Sciatic nerve (tissue), 2 donors: Measurements from ENCODE around the gene XPNPEP2. TPM values are rescaled to one million over a fixed set of nuclear protein-coding genes. Genes with fewer than 3 reads are reported as not detected.

Experiments
- ATAC-seq: fragments of 200-7000 bp; cut with Tn5 transposase; one replicate; pipeline ENCODE4 v1.9.1; 2020; ENCODE audit warnings: mild to moderate bottlenecking, moderate library complexity
- DNase-seq: peaks from one replicate; pipeline ENCODE4 v3.0.0-alpha.2; 2020; ENCODE audit warnings: low spot score
- intact Hi-C: fragments of 100-400 bp; cut with DNase I; formaldehyde crosslinking; loops from one replicate; pipeline ENCODE4 v1.14.2; 2022
- total RNA-seq: library from RNA; stranded (reverse); fragmentation: NEBNext Ultra II Directional; extraction: Animal tissue kit (Norgen Biotek cat#: 25700); gene quantifications from one replicate; pipeline ENCODE4 v1.2.1, GENCODE V29; 2021
- donor health status: DM: no; HTN: no; CAD: no.
- donor health status: DM: no; HTN: no; CAD: no.

Gene XPNPEP2
- total RNA-seq, 1 donor from 2014 or later: 6.6 TPM

DNA sequence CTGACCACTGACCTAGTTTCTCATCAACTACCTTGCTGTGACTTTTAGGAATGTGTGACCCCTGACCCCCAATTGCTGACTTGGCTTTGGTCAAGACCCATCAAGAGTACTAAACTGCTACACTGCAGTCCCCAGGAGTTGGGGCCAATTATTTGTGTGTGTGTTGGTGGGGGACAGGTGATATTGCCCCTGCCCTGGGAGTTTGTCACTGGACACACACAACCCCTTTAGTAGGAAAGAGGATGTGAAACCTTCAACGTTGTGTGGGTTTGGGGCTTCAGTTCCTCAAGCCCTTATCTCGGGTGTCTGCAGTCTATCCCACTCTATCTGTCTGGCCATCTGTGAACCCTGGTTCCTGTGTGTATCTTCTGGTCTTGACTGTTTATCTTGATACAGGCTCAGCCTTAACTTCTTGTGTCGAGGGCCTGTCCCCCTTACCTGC, 47.5 kb downstream of the XPNPEP2 start:
- intact Hi-C loops: no loop called here
- peak; percentile 36 for DNase-seq

GRCh38 chrX:129787336-129788055, 48.7 kb downstream of the XPNPEP2 start:
- DNase-seq (peak; percentile 8), ATAC-seq (no peak)
- intact Hi-C loops: no loop called here

More for the DNA sequence above, 47.5 kb downstream of the XPNPEP2 start:
- ATAC-seq: no peak

DNA sequence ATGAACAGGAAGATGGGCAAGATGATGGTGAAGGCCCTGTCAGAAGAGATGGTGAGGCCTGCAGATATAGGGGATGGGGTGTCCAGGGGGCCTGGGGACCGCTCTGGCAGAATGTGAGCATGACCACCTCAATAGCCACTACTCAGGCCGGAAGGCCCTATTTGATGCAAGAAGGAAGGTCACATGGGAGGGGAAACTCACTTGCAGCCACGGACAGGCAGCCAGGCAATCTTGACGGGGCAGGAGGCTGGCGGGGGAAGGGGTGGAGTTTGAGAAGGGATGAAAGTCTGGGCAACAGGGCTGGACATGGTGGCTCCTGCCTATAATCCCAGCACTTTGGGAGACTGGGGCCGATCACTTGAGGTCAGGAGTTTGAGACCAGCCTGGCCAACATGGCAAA, 49.7 kb downstream of the XPNPEP2 start:
- peak; percentile 37 for DNase-seq
- ATAC-seq: no peak
- intact Hi-C loops: no loop called here

- ATAC-seq (no peak), DNase-seq (no peak)
- intact Hi-C loops: no loop called here
These were observed 51.4 kb downstream of the XPNPEP2 start for GRCh38 chrX:129790146-129790545.

- intact Hi-C loops: no loop called here
- no peak for ATAC-seq
- peak; percentile 32 for DNase-seq
These were observed 52.0 kb downstream of the XPNPEP2 start for GRCh38 chrX:129790808-129791207.

DNA sequence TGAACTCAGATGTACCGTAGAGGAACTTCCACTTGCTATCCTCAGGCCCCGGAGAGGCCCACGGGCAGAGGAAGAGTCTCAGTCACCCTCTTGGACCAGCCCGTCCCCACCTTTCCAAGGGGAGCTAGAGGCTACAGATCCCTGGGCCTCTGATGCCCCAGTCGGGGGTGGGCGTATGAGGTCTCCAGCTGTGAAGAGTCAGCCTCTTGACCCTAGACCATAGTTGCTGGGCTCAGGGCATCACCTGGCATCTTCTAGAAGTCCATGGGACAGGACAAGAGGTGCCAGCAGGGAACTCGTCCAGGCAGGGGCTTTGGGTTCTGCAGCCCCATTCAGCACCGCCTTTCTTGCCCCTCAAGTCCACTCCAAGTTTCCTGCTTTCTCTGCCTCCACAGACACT, 52.6 kb downstream of the XPNPEP2 start:
- DNase-seq: peak; percentile 25
- intact Hi-C loops: no loop called here
- no peak for ATAC-seq

GRCh38 chrX:129791961-129792570, 53.3 kb downstream of the XPNPEP2 start:
- ATAC-seq: no peak
- peak; percentile 42 for DNase-seq
- intact Hi-C loops: no loop called here

DNA sequence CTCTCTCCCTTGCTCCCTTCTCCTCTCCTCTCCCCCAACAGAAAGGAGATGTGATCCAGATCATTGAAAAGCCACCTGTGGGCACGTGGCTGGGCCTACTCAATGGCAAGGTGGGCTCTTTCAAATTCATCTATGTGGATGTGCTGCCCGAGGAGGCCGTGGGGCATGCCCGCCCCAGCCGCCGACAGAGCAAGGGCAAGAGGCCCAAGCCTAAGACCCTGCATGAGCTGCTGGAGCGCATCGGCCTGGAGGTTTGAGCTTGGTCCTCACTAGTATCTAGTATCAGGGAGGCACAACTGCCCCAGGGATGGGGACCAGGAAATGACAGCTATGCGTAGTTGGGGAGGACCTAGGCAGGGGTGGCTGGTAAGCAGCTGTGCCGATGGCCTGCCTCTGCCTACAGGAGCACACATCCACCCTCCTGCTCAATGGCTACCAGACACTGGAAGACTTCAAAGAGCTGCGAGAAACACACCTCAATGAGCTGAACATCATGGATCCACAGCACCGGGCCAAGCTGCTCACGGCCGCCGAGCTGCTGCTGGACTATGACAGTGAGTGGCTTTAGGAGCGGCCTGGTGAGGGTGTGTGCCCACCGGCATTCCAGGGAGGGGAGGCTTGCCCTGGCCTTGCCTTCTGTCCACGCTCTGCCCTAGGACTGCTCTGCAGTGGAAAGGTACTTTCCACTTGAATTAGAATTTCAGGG, 54.0 kb downstream of the XPNPEP2 start:
- peak; percentile 35 for DNase-seq
- intact Hi-C loops: no loop called here
- peak; percentile 8 for ATAC-seq

GRCh38 chrX:129793604-129794191, 54.9 kb downstream of the XPNPEP2 start:
- ATAC-seq: no peak
- peak; percentile 52 for DNase-seq
- intact Hi-C loops: loop anchor here (1.0 kb wide), 1 partner anchor 49 kb away; no protein-coding TSS in a partner anchor

GRCh38 chrX:129795584-129795983, 56.8 kb downstream of the XPNPEP2 start:
- DNase-seq (no peak), ATAC-seq (no peak)
- intact Hi-C loops: no loop called here

- no peak for ATAC-seq
- DNase-seq: no peak
- intact Hi-C loops: no loop called here
These were observed 58.6 kb downstream of the XPNPEP2 start for GRCh38 chrX:129797251-129797906.

DNA sequence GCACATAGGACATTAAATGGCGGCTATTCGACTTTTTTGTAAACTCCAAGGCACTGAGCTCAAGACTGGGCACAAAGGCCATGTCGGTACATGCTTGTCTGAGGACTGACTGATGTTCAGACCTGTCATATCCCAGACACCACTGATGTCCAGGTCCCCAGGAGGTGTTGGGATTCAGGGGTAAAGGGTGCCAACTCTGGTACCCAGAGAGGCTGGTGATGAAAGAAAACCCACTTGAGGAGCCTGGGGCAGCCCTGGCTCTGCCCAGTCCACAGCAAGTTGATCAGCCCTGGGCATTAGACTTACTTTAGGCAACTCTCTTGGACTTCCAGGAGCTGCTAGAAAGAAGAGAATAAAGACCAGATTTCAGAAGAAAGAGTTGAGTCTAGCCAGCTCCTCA, 59.7 kb downstream of the XPNPEP2 start:
- intact Hi-C loops: no loop called here
- ATAC-seq: no peak
- DNase-seq: no peak

DNA sequence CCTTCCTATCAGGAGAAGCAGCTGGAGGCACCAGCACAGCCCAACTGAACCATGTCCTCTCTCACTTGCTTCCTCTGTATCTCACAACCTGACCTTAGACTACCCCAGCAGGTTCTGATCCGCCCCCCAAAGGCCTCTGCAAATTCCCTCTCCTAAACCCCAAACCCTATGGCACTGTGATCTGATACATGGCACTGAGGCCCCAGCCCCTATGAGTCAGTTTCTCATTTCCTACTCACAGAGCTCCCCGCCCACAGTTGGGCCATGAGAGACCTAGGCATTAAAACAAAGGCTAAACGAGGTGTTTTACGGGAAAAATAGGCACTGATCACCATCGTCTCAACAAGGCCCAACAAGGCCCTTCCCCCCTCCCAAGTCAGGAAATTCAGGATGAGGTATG, 60.1 kb downstream of the XPNPEP2 start:
- DNase-seq (no peak), ATAC-seq (no peak)
- intact Hi-C loops: no loop called here

GRCh38 chrX:129800186-129800585, 61.4 kb downstream of the XPNPEP2 start:
- ATAC-seq: no peak

DNA sequence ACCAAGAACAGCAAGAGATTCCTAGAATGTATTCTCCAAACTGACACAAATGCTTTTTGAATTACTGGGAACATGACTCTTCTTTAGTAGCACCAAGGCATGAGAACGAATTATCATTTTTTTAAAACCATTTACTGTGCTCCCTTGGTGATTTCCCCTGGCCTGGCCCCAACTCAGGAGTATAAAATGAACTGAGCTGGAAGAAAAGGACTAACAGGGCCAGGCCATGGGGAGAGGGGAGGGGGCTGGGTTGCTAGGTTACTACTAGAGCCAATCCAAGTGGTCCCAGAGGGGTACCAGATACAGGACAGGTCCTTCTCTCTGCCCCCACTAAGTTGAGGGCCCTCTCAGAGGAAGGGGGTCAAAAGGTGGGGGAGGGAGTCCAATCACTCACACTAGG, 64.1 kb downstream of the XPNPEP2 start:
- intact Hi-C loops: no loop called here
- DNase-seq (no peak), ATAC-seq (peak; percentile 61)

More at GRCh38 chrX:129800186-129800585, 61.4 kb downstream of the XPNPEP2 start:
- intact Hi-C loops: no loop called here
- DNase-seq: no peak

GRCh38 chrX:129804806-129805205, 66.0 kb downstream of the XPNPEP2 start:
- ATAC-seq (no peak), DNase-seq (no peak)
- intact Hi-C loops: no loop called here

- peak; percentile 84 for ATAC-seq
- intact Hi-C loops: no loop called here
- no peak for DNase-seq
These were observed 69.5 kb downstream of the XPNPEP2 start for GRCh38 chrX:129808158-129808828.
